Kidney tubule cell (primary cell): ENCODE results near the gene RPRM.
"Not testable (repeated sequence)": the region's sequence is repeated elsewhere in the genome, so short reads cannot be mapped to it uniquely, and the experiment has no call there.

Experiments
- DNase-seq: peaks from one replicate; pipeline ENCODE4 v3.0.0-alpha.2; 2018; ENCODE audit warnings: low spot score

The RPRM gene

GRCh38 chr2:153478289-153479261, at the start of gene RPRM:
RPRM (minus strand) TSS chr2:153478762; CDS start chr2:153478565, 197 bp downstream.
- DNase-seq, result peak; percentile 74

- DNase-seq, result peak; percentile 49
Observed at GRCh38 chr2:153519257-153519875, 40.8 kb upstream of the RPRM start.

- DNase-seq, result no peak
Observed at GRCh38 chr2:153512331-153512730, 33.8 kb upstream of the RPRM start.

- DNase-seq, result no peak
Observed at GRCh38 chr2:153510996-153511395, 32.4 kb upstream of the RPRM start.

- DNase-seq, result peak; percentile 1
Observed at GRCh38 chr2:153509133-153509532, 30.6 kb upstream of the RPRM start.

- DNase-seq, result not testable (repeated sequence)
Observed at GRCh38 chr2:153506499-153506898, 27.9 kb upstream of the RPRM start.

GRCh38 chr2:153499439-153499838, 20.9 kb upstream of the RPRM start:
- no peak for DNase-seq

GRCh38 chr2:153497938-153498629, 19.5 kb upstream of the RPRM start:
- DNase-seq, result no peak

- no peak for DNase-seq
Observed at GRCh38 chr2:153495725-153496124, 17.2 kb upstream of the RPRM start.

- DNase-seq, result no peak
Observed at GRCh38 chr2:153488072-153488471, 9.5 kb upstream of the RPRM start.

GRCh38 chr2:153487448-153487847, 8.9 kb upstream of the RPRM start:
- peak; percentile 23 for DNase-seq

GRCh38 chr2:153479573-153479972, 1.0 kb upstream of the RPRM start:
- DNase-seq, result no peak

GRCh38 chr2:153477636-153478288, 800 bp downstream of the RPRM start:
- DNase-seq, result no peak

GRCh38 chr2:153476816-153477635, 1.5 kb downstream of the RPRM start:
- peak; percentile 5 for DNase-seq

- DNase-seq, result no peak
Observed at GRCh38 chr2:153476491-153476815, 2.1 kb downstream of the RPRM start.

- DNase-seq, result no peak
Observed at GRCh38 chr2:153474876-153475435, 3.6 kb downstream of the RPRM start.

GRCh38 chr2:153474407-153474806, 4.2 kb downstream of the RPRM start:
- DNase-seq, result no peak

- DNase-seq, result no peak
Observed at GRCh38 chr2:153470867-153471266, 7.7 kb downstream of the RPRM start.

- no peak for DNase-seq
Observed at GRCh38 chr2:153464395-153464794, 14.2 kb downstream of the RPRM start.

- DNase-seq, result no peak
Observed at GRCh38 chr2:153462338-153462859, 16.2 kb downstream of the RPRM start.

GRCh38 chr2:153461453-153461852, 17.1 kb downstream of the RPRM start:
- DNase-seq, result no peak
